OCI-LY7 (cell line): ENCODE measurements around the gene SDF4.

Source experiments
- CTCF ChIP-seq: fragments of 200-600 bp; sonication (generic); conservative IDR thresholded peaks from 2 replicates; pipeline ENCODE4 v1.5.1; 2014; ENCODE audit warnings: mild to moderate bottlenecking, antibody characterized with exemption, low read length, moderate library complexity, mixed read lengths
- EZH2phosphoT487 ChIP-seq: fragments of 200-600 bp; sonication (generic); IDR thresholded peaks from 2 replicates; pipeline ENCODE4 v1.6.1; 2018; ENCODE audit warnings: low read depth, borderline replicate concordance, mild to moderate bottlenecking, mixed run types, antibody characterized with exemption, low read length, moderate library complexity, mixed read lengths

GRCh38 chr1:1247341-1247913 lies 15.6 kb upstream of the SDF4 start:
- TF ChIP-seq CTCF (no peak), EZH2phosphoT487 (no peak)
